Prostate gland (tissue), 2 donors: ENCODE results near the gene EVA1A.

Source experiments
- CTCF ChIP-seq, 4 experiments: fragments of 200-600 bp in 2 of 4; fragments of 450-650 bp in 2 of 4; sonication (generic) in 2 of 4; IDR thresholded peaks; 1 replicate in 3 of 4; 2 replicates in 1 of 4; pipeline ENCODE4 v1.5.1; 2016 to 2019; ENCODE audit warnings: antibody characterized with exemption in 4 of 4, mild to moderate bottlenecking in 2 of 4, moderate library complexity in 2 of 4
- POLR2A ChIP-seq: fragments of 450-650 bp; IDR thresholded peaks from one replicate; pipeline ENCODE4 v1.6.1; 2016; ENCODE audit warnings: antibody characterized with exemption, mild to moderate bottlenecking
- POLR2AphosphoS5 ChIP-seq: sonication (generic); formaldehyde crosslinking; IDR thresholded peaks from one replicate; pipeline ENCODE4 v1.6.1; 2017; ENCODE audit warnings: antibody characterized with exemption

GRCh38 chr2:75607400-75607798 is 46.7 kb upstream of the EVA1A start:
- TF ChIP-seq CTCF (IDR thresholded peaks at IDR 0.05) (no peak), POLR2A (no peak), POLR2AphosphoS5 (no peak)
